Measurements from ENCODE around the gene CHD1L.

CHD1L gene

GRCh38 chr1:147207192-147207591 is 35.3 kb upstream of the CHD1L start:
- Histone ChIP-seq H3K36me3 (peaks cover 0 to 7% (median 6%) of the 10 kb centered on the region in 3 donors), H3K4me1 (no peaks in the 10 kb centered on the region), H3K9me3 (no peaks in the 10 kb centered on the region), H3K27ac (no peak overlapping the region), H3K4me3 (no peak overlapping the region), H3K27me3 (no peaks in the 10 kb centered on the region)
- intact Hi-C loops (cut with DNase I; ENCODE audit: low total_unique reads), result no loop called here
- no peak for TF ChIP-seq CTCF (IDR thresholded peaks at IDR 0.05)
- DNase-seq, result no peak

GRCh38 chr1:147208619-147209018 is 33.9 kb upstream of the CHD1L start:
- Histone ChIP-seq H3K36me3 (peaks cover 0 to 8% (median 7%) of the 10 kb centered on the region in 3 donors), H3K4me3 (no peak overlapping the region), H3K4me1 (no peaks in the 10 kb centered on the region), H3K27me3 (no peaks in the 10 kb centered on the region), H3K27ac (no peak overlapping the region), H3K9me3 (no peaks in the 10 kb centered on the region)
- no peak for TF ChIP-seq CTCF (IDR thresholded peaks at IDR 0.05)
- DNase-seq, result no peak
- intact Hi-C loops (cut with DNase I; ENCODE audit: low total_unique reads), result no loop called here

GRCh38 chr1:147209825-147210821 is 32.4 kb upstream of the CHD1L start:
- intact Hi-C loops (cut with DNase I; ENCODE audit: low total_unique reads), result no loop called here

GRCh38 chr1:147210987-147211386 is 31.5 kb upstream of the CHD1L start:
- Histone ChIP-seq H3K27ac (no peak overlapping the region), H3K9me3 (no peaks in the 10 kb centered on the region), H3K4me3 (no peak overlapping the region), H3K27me3 (no peaks in the 10 kb centered on the region), H3K36me3 (peaks cover 0 to 8% (median 7%) of the 10 kb centered on the region in 3 donors), H3K4me1 (no peaks in the 10 kb centered on the region)
- intact Hi-C loops (cut with DNase I; ENCODE audit: low total_unique reads), result no loop called here
- TF ChIP-seq CTCF (IDR thresholded peaks at IDR 0.05), result no peak
- no peak for DNase-seq

More at GRCh38 chr1:147209825-147210821, 32.4 kb upstream of the CHD1L start:
- H3K27me3 ChIP-seq, result no peaks in the 10 kb centered on the region
- H3K4me1 ChIP-seq, result no peaks in the 10 kb centered on the region
- no peak overlapping the region for H3K27ac ChIP-seq
- H3K4me3 ChIP-seq, result no peak overlapping the region
- no peak for DNase-seq
- H3K9me3 ChIP-seq, result no peaks in the 10 kb centered on the region
- peaks cover 0 to 8% (median 7%) of the 10 kb centered on the region in 3 donors for H3K36me3 ChIP-seq
- TF ChIP-seq CTCF (IDR thresholded peaks at IDR 0.05), result no peak

GRCh38 chr1:147211577-147211976 is 30.9 kb upstream of the CHD1L start:
- TF ChIP-seq CTCF (IDR thresholded peaks at IDR 0.05), result no peak
- intact Hi-C loops (cut with DNase I; ENCODE audit: low total_unique reads), result no loop called here
- Histone ChIP-seq H3K9me3 (no peaks in the 10 kb centered on the region), H3K4me1 (no peaks in the 10 kb centered on the region), H3K36me3 (peaks cover 0 to 8% (median 7%) of the 10 kb centered on the region in 3 donors), H3K27me3 (no peaks in the 10 kb centered on the region), H3K4me3 (no peak overlapping the region), H3K27ac (no peak overlapping the region)
- DNase-seq, result no peak
